GM21526 (cell line): ENCODE data around the gene SHBG.

Experiments
- ATAC-seq: cut with Tn5 transposase; IDR thresholded peaks from one replicate; pipeline ENCODE4 v1.9.1; 2021; ENCODE audit warnings: moderate library complexity; ENCODE audit not compliant: unreplicated experiment, low FRiP score

The SHBG gene

DNA sequence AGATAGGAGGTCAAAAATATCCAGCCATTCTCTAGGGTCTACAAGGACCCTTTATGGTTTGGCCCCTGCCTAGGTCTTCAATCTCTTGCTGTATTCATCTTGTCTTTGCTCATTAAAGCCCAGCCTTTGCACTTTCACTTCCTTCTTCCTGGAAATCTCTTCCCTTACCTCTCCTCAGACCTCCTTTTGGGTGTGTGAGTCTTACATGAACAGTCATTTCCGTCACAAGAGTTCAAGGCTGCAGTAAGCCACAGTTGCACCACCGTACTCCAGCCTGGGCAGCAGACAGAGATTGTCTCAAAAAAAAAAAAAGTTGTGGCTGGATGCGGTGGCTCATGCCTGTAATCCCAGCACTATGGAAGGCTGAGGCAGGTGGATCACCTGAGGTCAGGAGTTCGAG, 14.8 kb downstream of the SHBG start:
- ATAC-seq, result no peak

DNA sequence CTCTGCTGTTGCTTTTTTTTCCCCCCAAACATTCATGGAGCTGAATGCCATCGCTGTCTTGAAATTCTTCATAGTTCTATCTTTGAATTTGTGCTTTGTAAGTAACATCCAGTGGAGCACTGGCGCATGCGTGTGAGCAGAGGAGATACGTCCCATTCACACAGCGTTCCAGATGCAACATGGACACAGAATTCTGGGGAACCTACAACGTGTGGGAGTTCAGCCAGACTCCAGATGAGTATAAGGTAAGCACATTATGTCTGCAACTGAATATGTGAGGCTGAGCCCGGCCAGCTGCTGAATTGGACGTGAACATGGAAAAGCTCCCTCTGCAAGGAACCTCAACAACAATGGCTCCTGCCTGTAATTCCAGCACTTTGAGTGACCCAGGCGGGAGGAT, 16.5 kb downstream of the SHBG start:
- no peak for ATAC-seq

DNA sequence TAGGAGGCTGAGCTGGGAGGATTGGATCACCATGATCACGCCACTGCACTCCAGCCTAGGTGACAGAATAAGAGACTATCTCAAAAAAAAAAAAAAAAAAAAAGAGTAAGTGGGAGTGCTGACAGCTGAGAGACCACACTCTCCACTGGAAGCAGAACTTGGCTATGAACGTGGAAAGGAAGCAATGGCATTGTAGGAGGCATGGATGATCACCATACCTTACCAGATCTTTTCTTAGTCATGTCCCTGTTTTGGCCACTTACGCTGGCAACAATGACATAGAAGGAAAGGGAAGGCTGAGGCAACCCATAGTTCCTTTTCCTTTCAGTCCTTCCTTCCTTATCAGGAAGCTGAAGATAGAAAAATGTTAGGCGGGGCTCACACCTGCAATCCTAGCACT, 17.1 kb downstream of the SHBG start:
- ATAC-seq, result no peak

DNA sequence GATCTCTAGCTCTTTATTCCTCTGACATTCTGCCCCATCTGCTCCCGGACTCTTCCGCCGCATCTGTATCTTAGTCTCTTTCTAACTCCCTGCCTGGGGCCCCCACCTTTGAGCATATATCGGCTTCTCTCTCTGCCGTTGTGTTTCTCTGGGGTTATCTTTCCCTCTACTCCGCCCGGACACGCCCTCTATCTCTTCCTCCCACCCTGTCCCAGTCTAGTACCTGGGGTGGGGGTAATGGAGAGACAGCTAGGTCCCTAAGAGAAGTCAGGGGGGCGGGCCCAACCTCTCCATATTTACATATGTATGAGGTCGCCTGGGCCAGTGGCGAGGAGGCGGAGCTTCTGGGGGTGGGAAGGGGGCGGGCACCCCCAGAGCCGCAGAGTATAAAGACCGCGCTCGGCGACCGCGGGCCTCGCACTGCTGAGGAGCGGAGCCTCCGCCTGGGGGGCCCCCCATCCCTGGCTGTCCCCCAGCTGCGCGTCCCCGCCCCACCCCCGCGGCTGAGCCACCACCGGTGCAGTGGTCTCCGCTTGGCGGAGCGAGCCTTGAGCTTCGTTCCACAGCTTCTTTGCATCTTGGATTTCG, 20.7 kb downstream of the SHBG start, which contains the start of gene ATP1B2:
ATP1B2 (plus strand) TSS at position 418 of the 588 bp plus-strand sequence. CDS start 593 bp downstream, outside the sequence.
- no peak for ATAC-seq

DNA sequence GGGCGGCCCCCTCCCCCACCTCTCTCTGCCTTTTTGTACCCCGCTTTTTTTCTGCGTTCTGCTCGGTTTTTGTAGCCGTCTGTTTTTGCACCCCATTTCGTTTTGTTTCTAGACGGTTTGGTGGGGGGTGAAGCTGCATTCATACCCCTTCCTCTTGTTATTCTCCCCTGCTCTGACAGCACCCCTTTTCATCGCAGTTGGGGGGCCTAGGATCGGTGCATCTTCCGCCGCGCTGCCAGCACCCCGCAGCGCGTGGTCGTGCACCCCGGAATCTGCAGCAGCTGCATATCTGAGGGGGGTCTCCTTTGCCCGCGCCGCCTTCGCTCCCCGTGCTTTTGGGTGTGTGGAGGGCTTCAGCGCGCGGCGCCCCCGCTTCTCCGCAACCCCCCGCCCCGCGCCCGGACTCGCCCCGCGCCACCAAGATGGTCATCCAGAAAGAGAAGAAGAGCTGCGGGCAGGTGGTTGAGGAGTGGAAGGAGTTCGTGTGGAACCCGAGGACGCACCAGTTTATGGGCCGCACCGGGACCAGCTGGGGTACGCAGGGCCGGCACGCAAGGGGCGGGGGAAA, 21.2 kb downstream of the SHBG start:
- ATAC-seq, result no peak

DNA sequence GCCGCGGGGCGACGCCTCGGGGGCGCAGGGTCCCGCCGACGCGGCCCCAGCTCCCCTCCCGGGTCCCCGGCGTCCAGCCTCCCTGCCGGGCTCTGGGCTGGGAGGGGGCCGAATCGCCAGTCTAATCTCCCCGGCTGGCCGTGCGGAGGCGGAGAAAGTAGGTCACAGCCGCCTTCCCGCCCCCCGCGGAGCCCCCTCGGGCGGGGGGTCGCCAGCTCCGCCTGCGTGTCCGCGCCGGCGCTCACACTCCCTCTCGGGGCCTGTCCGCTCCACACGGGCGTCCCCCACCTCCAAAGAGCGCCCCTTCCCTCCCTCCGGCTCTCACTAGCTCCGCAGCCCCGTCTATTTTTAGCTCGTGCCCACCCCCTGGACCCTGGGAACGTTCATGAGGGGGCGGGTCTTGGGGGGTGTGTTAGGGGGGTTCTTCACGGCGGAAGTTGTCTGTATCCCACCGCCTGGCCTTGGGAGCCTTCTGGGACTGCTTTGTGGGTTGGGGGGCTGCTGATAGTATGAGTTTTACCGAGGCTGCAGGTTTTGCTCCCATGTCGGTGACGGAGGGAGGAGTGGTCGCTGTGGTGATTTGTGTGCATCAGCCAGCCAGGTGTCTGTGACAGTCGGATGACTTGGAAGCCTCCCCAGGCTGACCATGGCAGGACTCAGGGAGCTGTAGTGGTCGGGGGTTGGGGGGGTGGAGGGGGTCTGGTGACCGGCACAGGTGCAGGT, 21.9 kb downstream of the SHBG start:
- ATAC-seq, result no peak

DNA sequence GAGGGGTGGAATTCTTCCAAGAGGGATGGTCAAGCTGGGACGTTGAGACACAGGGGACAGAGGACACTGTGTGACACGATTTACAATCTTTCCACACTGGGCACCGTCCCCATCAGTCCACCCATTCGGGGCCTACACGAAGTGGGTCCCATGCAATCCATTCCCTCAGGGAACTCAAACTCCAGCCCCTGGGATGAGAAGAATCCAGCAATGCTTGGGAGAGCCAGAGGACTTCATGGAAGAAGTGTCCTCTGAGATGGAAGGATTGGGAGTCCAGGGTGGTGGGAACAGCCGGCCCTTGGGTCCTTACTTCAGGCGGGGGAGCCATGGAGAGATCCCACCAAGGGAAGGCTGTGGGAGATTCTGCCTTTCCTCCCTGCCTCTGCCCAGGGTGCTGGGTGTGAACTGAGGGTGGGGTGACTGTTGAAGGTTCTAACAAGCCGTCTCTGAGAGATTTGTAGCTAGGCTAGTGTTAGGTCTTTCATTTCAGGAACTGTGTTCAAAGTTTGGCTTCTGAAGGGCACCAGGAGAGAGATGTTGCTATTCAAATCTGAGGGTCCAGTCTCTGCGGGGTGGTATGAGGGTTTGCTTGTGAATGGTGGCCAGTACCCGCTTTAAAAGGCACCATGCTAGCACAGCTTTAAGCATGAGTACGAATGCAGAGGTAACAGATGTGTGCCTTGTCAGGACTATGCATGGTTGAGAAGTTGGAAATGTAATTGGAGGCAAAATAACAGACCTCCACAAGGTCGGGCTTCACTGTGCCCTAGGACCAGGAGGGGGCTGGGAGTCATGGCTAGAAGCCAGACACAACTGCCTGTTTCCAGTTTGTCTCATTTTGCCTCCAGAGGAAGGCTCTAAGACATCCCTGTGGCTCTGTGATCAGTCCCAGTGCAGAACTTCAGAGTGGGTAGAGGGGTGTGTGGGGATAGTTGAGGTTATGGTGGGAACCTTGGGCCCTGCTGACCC, 22.7 kb downstream of the SHBG start:
- ATAC-seq, result no peak

DNA sequence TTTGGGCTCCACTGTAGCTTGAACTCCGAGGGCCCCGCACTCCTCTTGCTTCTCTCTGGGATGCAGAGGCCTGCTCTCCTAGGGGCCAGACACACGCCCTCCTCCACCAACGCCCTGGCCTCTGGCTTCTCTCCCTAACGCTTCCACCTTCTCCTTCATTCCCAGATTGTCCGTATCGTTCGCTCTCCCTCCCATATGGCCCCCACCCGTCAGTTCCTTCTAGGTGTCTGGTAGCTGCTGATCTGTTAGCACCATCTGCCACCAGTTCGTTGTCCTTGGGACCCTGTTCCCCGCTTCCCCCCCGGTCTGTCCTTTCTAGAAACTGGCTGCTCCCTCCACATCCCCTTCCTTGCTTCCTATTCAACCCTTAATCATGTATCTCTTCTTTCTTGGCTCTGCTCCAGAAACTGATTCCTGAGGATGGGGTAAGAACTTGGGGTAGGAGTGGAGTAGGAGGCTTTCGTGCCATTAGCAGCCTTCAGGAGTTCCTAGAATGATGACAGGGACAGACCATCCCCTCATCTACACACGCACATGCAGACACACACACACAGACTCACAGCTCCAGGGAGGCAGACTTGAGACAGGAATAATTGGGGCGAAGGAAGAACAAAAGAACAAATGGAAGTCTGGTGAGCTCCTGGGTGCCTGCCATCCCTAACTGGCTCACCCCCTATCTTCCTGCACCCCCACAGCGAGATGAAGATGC, 25.1 kb downstream of the SHBG start:
- ATAC-seq, result no peak

DNA sequence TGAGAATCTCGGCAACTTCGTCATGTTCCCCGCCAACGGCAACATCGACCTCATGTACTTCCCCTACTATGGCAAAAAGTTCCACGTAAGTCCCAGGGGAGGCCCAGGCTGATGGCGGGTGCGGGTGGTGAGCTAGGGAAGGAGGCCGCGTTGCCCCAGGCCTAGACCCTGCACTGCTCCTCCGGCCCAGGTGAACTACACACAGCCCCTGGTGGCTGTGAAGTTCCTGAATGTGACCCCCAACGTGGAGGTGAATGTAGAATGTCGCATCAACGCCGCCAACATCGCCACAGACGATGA, 25.6 kb downstream of the SHBG start:
- no peak for ATAC-seq

DNA sequence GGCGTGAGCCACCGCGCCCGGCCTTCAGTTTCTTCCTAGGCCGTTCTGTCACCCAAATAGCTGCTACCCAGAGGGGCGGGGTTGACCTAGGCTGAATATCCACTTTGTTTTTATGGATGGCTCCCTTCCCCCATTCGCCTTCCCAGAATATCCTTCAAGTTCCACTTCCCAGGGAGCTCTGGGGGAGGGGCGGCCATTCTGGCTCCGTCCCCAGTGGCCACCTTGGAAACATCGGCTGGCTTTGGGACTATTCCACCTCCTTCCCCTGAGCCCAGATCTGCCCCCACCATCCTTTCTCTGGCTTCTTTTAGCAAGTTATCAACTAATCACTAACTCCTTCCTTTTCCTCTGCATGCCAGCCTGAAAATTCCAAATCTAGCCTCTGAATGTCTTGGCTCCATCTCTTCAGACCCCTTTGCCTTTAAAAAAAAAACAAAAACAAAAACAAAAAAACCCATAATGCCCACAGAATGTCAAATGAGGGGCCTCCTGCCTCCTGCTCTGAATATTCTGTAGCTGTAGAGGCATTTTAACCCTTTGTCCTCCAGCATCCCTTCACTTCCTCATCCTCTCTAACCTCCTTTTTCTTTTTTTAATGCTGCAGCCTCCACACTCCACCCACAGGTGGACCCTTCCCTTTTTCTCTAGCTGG, 27.1 kb downstream of the SHBG start:
- no peak for ATAC-seq

DNA sequence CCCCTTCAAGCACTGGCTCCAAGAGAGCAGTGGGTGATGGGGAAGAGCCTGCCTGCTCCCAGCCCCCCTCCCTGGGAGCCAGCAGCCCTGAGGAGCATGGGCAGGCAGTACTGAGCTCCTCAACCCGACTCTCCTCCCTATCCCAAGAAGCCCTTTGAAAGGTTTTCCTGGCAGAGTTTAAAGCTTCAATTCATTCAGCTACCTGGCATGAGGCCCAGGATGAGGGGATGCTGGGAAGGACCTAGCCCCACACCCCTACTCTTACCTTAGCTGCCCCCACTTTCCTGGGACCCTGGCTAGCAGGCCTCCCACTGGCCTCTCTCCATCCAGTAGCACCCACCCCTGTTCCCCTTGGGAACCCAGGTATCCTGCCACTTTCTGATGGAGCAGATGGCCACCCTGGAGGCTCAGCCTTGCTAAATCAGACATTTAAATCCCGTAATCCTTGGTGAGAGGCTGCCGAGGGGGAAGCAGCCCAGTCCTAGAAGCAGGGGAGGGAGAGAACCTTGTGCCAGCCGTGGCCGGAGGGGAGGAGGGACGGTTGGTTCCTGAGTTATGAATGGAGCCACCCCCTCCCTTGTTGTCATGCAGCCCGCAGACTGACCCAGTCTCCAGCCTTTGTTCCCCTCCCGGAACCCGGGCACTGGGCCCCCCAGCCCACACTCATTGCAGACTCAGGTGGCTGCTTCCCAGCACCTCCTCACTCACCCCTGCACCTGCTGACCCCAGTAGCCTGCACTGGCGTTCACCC, 37.9 kb downstream of the SHBG start:
- no peak for ATAC-seq

DNA sequence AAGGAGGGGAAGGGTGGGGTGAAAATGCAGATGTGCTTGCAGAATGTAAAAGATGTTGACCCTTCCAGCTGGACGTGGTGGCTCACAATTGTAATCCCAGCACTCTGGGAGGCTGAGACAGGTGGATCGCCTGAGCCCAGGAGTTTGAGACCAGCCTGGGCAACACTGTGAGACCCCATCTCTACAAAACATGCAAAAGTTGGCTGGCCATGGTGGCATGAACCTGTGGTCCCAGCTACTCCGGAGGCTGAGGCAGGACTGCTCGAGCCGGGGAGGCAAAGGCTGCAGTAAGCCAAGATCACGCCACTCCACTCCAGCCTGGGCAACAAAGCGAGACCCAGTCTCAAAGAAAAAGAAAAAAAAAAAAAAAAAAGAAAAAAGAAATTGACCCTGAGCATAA, 38.5 kb downstream of the SHBG start:
- no peak for ATAC-seq

DNA sequence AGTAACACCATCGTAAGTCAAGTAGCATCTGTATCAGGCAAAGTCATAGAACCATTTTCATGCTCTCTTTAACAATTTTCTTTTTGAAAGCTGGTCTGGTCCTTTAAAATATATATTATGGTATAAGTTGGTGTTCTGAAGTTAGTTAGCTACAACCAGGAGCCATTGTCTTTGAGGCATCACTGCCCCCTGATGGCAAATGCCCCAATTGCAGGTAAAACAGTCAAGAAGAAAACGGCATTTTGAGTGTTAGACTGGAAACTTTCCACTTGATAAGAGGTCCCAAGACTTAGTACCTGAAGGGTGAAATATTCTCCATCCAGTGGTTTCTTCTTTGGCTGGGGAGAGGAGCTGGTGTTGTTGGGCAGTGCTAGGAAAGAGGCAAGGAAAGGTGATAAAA, 43.3 kb downstream of the SHBG start:
- no peak for ATAC-seq

DNA sequence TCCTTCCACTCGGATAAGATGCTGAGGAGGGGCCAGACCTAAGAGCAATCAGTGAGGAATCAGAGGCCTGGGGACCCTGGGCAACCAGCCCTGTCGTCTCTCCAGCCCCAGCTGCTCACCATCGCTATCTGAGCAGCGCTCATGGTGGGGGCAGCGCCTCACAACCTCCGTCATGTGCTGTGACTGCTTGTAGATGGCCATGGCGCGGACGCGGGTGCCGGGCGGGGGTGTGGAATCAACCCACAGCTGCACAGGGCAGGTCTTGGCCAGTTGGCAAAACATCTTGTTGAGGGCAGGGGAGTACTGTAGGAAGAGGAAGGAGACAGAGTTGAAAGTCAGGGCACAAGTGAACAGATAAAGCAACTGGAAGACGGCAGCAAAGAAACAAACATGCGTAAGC, 45.0 kb downstream of the SHBG start:
- ATAC-seq, result no peak

DNA sequence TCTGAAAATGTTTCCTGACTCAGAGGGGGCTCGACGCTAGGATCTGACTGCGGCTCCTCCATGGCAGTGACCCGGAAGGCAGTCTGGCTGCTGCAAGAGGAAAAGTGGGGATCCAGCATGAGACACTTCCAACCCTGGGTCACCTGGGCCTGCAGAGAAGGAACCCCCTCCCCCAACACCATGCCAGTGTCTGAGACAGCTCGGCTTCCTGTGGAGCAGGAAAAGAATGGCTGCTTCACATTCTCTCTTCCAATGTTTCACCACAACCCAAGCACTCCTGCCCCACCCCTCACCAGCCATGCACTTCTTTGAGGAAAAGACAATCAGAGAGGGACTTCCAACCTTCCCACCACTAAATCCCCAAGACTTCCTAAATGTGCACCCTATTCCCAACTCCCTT, 46.6 kb downstream of the SHBG start:
- no peak for ATAC-seq

DNA sequence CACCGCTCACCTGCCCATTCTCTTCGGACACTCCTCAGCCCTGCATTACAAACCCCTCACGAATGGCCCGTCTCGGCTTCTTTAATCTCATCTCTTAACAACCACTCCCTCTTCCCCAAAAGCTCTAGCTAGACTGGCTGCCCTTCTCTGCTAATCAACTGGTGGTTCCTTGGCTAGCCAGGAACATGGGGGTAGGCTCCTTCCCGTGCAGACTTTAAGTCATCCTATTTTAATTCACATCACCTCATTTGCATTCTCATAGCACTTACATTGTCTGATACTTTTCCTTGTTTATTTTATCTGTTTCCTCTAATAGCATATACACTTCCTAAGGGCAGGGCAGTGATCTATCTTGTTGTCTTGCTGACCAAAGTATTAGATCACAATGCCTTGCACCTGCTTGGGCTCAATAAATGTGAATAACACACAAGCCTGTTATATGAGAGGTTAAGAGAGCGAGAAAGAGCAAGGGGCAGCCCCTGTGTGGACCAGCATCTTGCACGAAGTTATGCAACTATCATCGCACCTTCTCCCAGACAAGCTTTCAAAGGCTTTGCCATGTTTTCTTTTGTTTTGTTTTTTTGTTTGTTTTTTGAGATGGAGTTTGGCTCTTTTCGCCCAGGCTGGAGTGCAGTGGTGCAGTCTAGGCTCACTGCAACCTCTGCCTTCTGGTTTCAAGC, 47.6 kb downstream of the SHBG start:
- no peak for ATAC-seq
